Measurements from ENCODE around the gene AUP1. TPM values are rescaled to one million over a fixed set of nuclear protein-coding genes. Genes with fewer than 3 reads are reported as not detected.

Gene AUP1
- total RNA-seq, 1 experiment from 2014 or later = 145 TPM

DNA sequence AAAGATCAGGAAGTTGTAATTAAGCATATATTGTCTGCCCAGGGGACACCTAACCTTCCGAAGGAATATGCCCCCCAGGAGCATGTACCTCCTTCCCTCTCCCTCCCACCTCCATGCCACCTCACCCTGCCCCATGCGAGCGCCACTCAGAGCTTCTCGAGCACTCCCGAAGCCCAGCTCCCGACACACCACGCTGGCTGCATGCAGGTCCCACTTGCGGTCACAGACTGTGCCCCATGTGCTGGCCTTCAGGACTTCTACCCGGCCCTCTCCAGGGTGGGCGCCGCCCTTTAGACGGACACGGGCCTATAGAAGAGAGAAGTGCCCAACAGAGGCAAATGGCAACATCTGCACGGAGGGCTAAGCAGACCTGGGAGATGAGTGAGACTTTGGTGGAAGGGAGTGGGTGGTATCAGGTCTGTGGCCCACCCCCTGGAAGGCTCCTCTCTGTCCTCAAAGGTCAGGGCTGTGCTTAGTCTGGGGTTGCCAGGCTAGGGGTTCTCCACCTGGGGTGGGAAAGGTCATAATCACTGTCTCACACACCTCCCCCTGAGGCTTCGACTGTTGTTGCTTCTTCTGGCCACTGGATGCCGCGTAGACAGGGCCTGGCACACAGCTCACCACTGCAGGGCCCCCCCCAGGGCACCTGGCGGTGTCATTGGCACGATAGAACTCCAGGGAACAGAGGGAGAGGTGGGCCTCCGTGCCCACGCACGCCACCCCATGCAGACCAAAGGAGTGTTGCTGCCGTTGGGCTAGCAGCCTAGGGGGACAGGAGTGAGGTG lies 6.9 kb upstream of the AUP1 start:
- Mint-ChIP-seq H3K36me3 (ENCODE audit: insufficient read depth, unreplicated experiment) (peaks cover 5% of the 10 kb centered on the region), H3K4me3 (ENCODE audit: low read depth, unreplicated experiment) (no peak overlapping the region), H3K27me3 (ENCODE audit: unreplicated experiment) (peaks cover 40% of the 10 kb centered on the region), H3K9me3 (ENCODE audit: low read depth, unreplicated experiment) (no peaks in the 10 kb centered on the region), H3K27ac (ENCODE audit: unreplicated experiment) (no peak overlapping the region), H3K4me1 (ENCODE audit: low read depth, unreplicated experiment) (peaks cover 9% of the 10 kb centered on the region)
- intact Hi-C loops (cut with micrococcal nuclease; ENCODE audit: unreplicated experiment) = loop anchor here (10.0 kb wide), 1 partner anchor 202 kb away; no protein-coding TSS in a partner anchor
- TF ChIP-seq, protein P1, sequence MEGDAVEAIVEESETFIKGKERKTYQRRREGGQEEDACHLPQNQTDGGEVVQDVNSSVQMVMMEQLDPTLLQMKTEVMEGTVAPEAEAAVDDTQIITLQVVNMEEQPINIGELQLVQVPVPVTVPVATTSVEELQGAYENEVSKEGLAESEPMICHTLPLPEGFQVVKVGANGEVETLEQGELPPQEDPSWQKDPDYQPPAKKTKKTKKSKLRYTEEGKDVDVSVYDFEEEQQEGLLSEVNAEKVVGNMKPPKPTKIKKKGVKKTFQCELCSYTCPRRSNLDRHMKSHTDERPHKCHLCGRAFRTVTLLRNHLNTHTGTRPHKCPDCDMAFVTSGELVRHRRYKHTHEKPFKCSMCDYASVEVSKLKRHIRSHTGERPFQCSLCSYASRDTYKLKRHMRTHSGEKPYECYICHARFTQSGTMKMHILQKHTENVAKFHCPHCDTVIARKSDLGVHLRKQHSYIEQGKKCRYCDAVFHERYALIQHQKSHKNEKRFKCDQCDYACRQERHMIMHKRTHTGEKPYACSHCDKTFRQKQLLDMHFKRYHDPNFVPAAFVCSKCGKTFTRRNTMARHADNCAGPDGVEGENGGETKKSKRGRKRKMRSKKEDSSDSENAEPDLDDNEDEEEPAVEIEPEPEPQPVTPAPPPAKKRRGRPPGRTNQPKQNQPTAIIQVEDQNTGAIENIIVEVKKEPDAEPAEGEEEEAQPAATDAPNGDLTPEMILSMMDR (IDR thresholded peaks at IDR 0.05; ENCODE audit: unreplicated experiment) = no peak
- CTCF ChIA-PET = interaction anchor here (0.5 kb wide), 1 partner anchor 29 kb away, joined by 5 read pairs; the partner anchor contains the start of gene PCGF1
- no TSS peak for BruUV-seq (replicated peaks)
- DNase-seq = no peak

DNA sequence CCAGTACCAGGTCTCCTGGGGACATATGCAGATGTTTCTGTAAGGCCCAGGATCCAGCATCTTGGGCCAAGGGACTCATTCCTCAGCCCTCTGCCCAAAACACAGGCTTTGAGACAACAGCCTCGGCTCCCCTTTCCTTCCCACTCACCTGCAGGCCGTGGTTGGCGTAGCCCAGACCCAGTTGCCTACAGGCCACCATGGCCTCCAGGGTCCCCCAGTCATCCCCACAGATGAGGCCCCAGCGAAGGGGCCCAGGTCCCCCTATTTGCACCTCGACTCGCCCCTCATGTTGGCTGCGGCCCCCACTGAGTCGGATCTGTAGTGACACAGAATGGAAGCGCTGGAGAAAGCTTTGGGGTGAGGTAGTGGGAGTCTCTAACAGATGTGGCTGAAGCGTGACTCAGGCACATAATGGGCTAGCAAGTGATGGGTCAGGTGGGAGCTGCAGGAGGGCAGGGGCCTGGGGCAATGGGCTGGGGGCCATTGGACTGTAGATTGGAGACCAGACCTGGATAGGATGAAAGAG lies 6.0 kb upstream of the AUP1 start:
- H3K9me3 Mint-ChIP-seq (ENCODE audit: low read depth, unreplicated experiment) = no peaks in the 10 kb centered on the region
- BruUV-seq (replicated peaks) = no TSS peak
- peaks cover 40% of the 10 kb centered on the region for H3K27me3 Mint-ChIP-seq (ENCODE audit: unreplicated experiment)
- H3K4me1 Mint-ChIP-seq (ENCODE audit: low read depth, unreplicated experiment) = peaks cover 16% of the 10 kb centered on the region
- no peak overlapping the region for H3K27ac Mint-ChIP-seq (ENCODE audit: unreplicated experiment)
- DNase-seq = no peak
- no peak overlapping the region for H3K4me3 Mint-ChIP-seq (ENCODE audit: low read depth, unreplicated experiment)
- TF ChIP-seq, protein P1 (IDR thresholded peaks at IDR 0.05; ENCODE audit: unreplicated experiment) = no peak
- peaks cover 7% of the 10 kb centered on the region for H3K36me3 Mint-ChIP-seq (ENCODE audit: insufficient read depth, unreplicated experiment)
- CTCF ChIA-PET = no interaction called here
- intact Hi-C loops (cut with micrococcal nuclease; ENCODE audit: unreplicated experiment) = loop anchor here (10.0 kb wide), 1 partner anchor 201 kb away; no protein-coding TSS in a partner anchor

DNA sequence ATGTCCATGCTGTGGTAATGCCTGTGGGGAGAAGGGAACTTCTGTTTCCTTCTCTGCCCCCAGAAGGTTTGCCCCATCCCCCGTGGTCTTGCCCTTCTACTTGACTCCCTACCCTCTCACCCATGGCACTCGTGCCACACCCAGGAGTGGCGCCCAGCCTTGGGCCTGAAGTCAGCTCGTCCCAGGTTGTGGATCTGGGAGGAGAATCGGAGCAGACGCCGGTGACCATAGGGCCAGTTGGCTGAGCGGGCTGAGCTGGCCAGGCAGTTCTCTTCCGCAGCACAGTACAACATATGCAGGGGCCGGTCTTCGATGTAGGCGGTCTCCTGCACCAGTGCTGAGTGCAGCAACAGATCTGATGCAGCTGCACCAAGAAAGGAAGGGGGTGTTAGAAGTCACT lies 4.9 kb upstream of the AUP1 start:
- Mint-ChIP-seq H3K27ac (ENCODE audit: unreplicated experiment) (no peak overlapping the region), H3K4me1 (ENCODE audit: low read depth, unreplicated experiment) (peaks cover 17% of the 10 kb centered on the region), H3K9me3 (ENCODE audit: low read depth, unreplicated experiment) (no peaks in the 10 kb centered on the region), H3K27me3 (ENCODE audit: unreplicated experiment) (peaks cover 40% of the 10 kb centered on the region), H3K4me3 (ENCODE audit: low read depth, unreplicated experiment) (no peak overlapping the region), H3K36me3 (ENCODE audit: insufficient read depth, unreplicated experiment) (peaks cover 18% of the 10 kb centered on the region)
- no peak for DNase-seq
- intact Hi-C loops (cut with micrococcal nuclease; ENCODE audit: unreplicated experiment) = loop anchor here (10.0 kb wide), 1 partner anchor 200 kb away; no protein-coding TSS in a partner anchor
- TF ChIP-seq, protein P1 (IDR thresholded peaks at IDR 0.05; ENCODE audit: unreplicated experiment) = no peak
- CTCF ChIA-PET = no interaction called here
- no TSS peak for BruUV-seq (replicated peaks)

DNA sequence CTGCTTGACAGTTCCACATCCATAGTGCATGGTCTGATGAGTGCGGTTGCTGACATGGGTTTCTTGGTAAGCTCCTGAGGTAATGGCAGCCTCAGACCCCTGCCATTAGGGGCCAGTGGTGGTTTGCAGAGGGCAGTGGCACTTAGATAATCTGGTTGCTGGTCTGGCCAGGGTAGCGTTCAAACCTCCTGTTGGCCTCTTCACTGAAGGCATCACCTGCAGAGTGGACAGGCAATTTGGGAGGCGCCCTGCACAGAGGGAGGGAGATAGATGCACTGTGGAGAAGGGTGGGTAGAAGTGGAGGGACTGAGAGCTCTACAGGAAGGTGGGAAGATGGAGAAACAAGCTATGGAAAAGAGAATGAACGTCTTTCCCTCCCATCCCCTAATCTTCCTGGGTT lies 4.0 kb upstream of the AUP1 start:
- Mint-ChIP-seq H3K27me3 (ENCODE audit: unreplicated experiment) (peaks cover 30% of the 10 kb centered on the region), H3K4me3 (ENCODE audit: low read depth, unreplicated experiment) (no peak overlapping the region), H3K36me3 (ENCODE audit: insufficient read depth, unreplicated experiment) (peaks cover 28% of the 10 kb centered on the region), H3K9me3 (ENCODE audit: low read depth, unreplicated experiment) (no peaks in the 10 kb centered on the region), H3K4me1 (ENCODE audit: low read depth, unreplicated experiment) (peaks cover 19% of the 10 kb centered on the region), H3K27ac (ENCODE audit: unreplicated experiment) (no peak overlapping the region)
- intact Hi-C loops (cut with micrococcal nuclease; ENCODE audit: unreplicated experiment) = loop anchor here (10.0 kb wide), 1 partner anchor 199 kb away; no protein-coding TSS in a partner anchor
- no peak for DNase-seq
- BruUV-seq (replicated peaks) = no TSS peak
- CTCF ChIA-PET = no interaction called here
- TF ChIP-seq, protein P1 (IDR thresholded peaks at IDR 0.05; ENCODE audit: unreplicated experiment) = no peak
